ENCODE measurements around the gene ICAM4.

Gene ICAM4

GRCh38 chr19:10270616-10271394, 15.9 kb upstream of the ICAM4 start, which contains the start of gene ICAM1:
Gene ICAM1, plus strand, starts transcription at chr19:10271120. Its CDS starts 40 bp downstream, at chr19:10271160.
- no peak for TF ChIP-seq SPI1 (IDR thresholded peaks at IDR 0.05; ENCODE audit: borderline replicate concordance, low read depth)
- Histone ChIP-seq H3K27ac (replicated peaks) (peak within 1 kb of the TSS; percentile 59), H3K4me3 (replicated peaks; ENCODE audit: insufficient read depth, low read length) (peak within 1 kb of the TSS; percentile 32), H3K27me3 (ENCODE audit: insufficient read depth, poor library complexity, severe bottlenecking) (peaks cover 2% of the 10 kb centered on the region)
- DNase-seq (ENCODE audit: low read depth in 1 of 2, low spot score in 1 of 2) = peak in 1 of 2 experiments; percentile 68

DNA sequence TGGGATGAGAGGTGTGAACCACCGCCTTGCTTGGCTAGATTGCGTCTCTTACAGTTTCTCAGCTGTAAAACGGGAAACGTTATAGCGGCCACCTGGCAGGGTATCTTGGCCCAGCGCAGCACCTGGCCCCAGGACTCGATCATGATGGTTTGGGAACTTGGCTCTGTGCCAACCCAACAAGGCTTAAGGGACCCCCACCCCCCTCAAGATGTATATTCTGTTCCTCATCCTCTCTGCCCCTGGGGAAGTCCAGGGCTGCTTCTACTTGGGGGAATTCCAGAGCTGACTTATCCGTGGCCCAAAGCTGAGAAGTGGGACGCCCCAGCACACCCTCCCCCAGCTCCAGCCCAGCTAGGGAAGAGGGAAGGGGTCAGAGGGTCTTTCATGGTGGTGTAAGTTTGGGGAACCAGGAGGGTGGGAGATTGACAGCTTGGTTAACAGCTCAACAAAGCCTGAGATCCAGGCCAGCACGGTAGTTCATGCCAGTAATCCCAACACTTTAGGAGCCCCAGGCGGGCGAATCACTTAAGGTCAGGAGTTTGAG, 15.1 kb upstream of the ICAM4 start:
- DNase-seq (ENCODE audit: low read depth in 1 of 2, low spot score in 1 of 2) = peak in 1 of 2 experiments; percentile 29
- TF ChIP-seq SPI1 (IDR thresholded peaks at IDR 0.05; ENCODE audit: borderline replicate concordance, low read depth) = 0 out of 2 replicates have a peak, but pooled peaks have one; percentile 10
- no peak for TF ChIP-seq CTCF (IDR thresholded peaks at IDR 0.05; ENCODE audit: insufficient read depth, low read length)
- Histone ChIP-seq H3K27ac (replicated peaks) (peak overlapping the region; percentile 59), H3K4me3 (replicated peaks; ENCODE audit: insufficient read depth, low read length) (peak overlapping the region; percentile 32), H3K27me3 (ENCODE audit: insufficient read depth, poor library complexity, severe bottlenecking) (peaks cover 2% of the 10 kb centered on the region)

- H3K4me3 ChIP-seq (replicated peaks; ENCODE audit: insufficient read depth, low read length) = no peak overlapping the region
- H3K27ac ChIP-seq (replicated peaks) = no peak overlapping the region
- no peak for DNase-seq (ENCODE audit: low read depth in 1 of 2, low spot score in 1 of 2)
These were observed 12.2 kb upstream of the ICAM4 start for GRCh38 chr19:10274589-10274988.

More at GRCh38 chr19:10274589-10274988, 12.2 kb upstream of the ICAM4 start:
- H3K27me3 ChIP-seq (ENCODE audit: insufficient read depth, poor library complexity, severe bottlenecking) = peaks cover 2% of the 10 kb centered on the region
- no peak for TF ChIP-seq CTCF (IDR thresholded peaks at IDR 0.05; ENCODE audit: insufficient read depth, low read length)
- no peak for TF ChIP-seq POLR2AphosphoS5 (IDR thresholded peaks at IDR 0.05; ENCODE audit: low read depth)
- TF ChIP-seq SPI1 (IDR thresholded peaks at IDR 0.05; ENCODE audit: borderline replicate concordance, low read depth) = no peak
- TF ChIP-seq REST (IDR thresholded peaks at IDR 0.05; ENCODE audit: insufficient replicate concordance, low read depth) = no peak
- no peak for TF ChIP-seq GABPA (IDR thresholded peaks at IDR 0.05; ENCODE audit: low read depth)
